Left lung (tissue), 10 donors: ENCODE measurements around the gene SQSTM1. TPM values are rescaled to one million over a fixed set of nuclear protein-coding genes. Genes with fewer than 3 reads are reported as not detected.
A peak's percentile ranks its signal among the peaks of the same experiment; 100 is the strongest.

Experiments
- ATAC-seq: fragments of 200-7000 bp; cut with Tn5 transposase; one replicate; pipeline ENCODE4 v1.9.1; 2020; ENCODE audit warnings: moderate library complexity
- DNase-seq, 4 donors: peaks; one replicate each; pipeline ENCODE4 v3.0.0-alpha.2; 2013 to 2020
- H3K27ac ChIP-seq, 2 donors: fragments of 200-600 bp; sonication (generic) in 1 of 2; one replicate each; pipeline versions ENCODE4 v1.5.0 to v1.8.0; 2020 to 2021
- H3K27me3 ChIP-seq, 2 donors: fragments of 200-600 bp; sonication (generic) in 1 of 2; one replicate each; pipeline versions ENCODE4 v1.5.0 to v1.8.0; 2020 to 2021
- H3K36me3 ChIP-seq, 2 donors: fragments of 200-600 bp; sonication (generic) in 1 of 2; one replicate each; pipeline versions ENCODE4 v1.5.0 to v1.8.0; 2020 to 2021
- H3K4me1 ChIP-seq, 2 donors: fragments of 200-600 bp; one replicate each; pipeline ENCODE4 v1.8.0; 2021
- H3K4me3 ChIP-seq, 2 donors: fragments of 200-600 bp; sonication (generic) in 1 of 2; one replicate each; pipeline versions ENCODE4 v1.5.0 to v1.8.0; 2020 to 2021; ENCODE audit warnings: mild to moderate bottlenecking in 1 of 2
- H3K9me3 ChIP-seq, 2 donors: fragments of 200-600 bp; sonication (generic) in 1 of 2; one replicate each; pipeline versions ENCODE4 v1.5.0 to v1.8.0; 2020 to 2021
- CTCF ChIP-seq, 2 donors: fragments of 200-600 bp; sonication (generic) in 1 of 2; IDR thresholded peaks; one replicate each; pipeline versions ENCODE4 v1.5.0 to v1.8.0; 2021; ENCODE audit warnings: antibody characterized with exemption in 2 of 2
- intact Hi-C, 2 donors: fragments of 100-400 bp; cut with DNase I; formaldehyde crosslinking; loops; one replicate each; pipeline versions ENCODE4 v1.11.2 to v1.14.2; 2022
- polyA plus RNA-seq, 6 donors: library from polyadenylated mRNA; unstranded; fragments of 120-200 nt; gene quantifications; one replicate each; pipeline ENCODE4 v1.2.1, GENCODE V29; 2013; ENCODE audit not compliant: insufficient read length in 6 of 6
- total RNA-seq, 2 donors: library from RNA; stranded (reverse); fragmentation: NEBNext Ultra II Directional; extraction: Animal tissue kit (Norgen Biotek cat#: 25700); gene quantifications; one replicate each; pipeline ENCODE4 v1.2.1, GENCODE V29; 2021
- donor health status: DM: no; HTN: yes; CAD: no.
- donor health status: DM: no; HTN: no; CAD: no.

The SQSTM1 gene
- total and polyA plus RNA-seq, 8 donors = 78.2 to 637 (median 95.6) TPM

GRCh38 chr5:179822444-179822990 is 1.8 kb downstream of the SQSTM1 start:
- peak overlapping the region; percentile 26 to 42 for H3K27ac ChIP-seq
- peaks cover 8 to 56% of the 10 kb centered on the region in 2 donors for H3K36me3 ChIP-seq
- H3K27me3 ChIP-seq = no peaks in the 10 kb centered on the region
- DNase-seq (peak in 1 of 4 donors; percentile 67), ATAC-seq (no peak)
- H3K4me3 ChIP-seq = peak overlapping the region; percentile 96 to 99
- intact Hi-C loops = no loop called here
- no peak for TF ChIP-seq CTCF (IDR thresholded peaks at IDR 0.05)
- H3K9me3 ChIP-seq = no peaks in the 10 kb centered on the region
- H3K4me1 ChIP-seq = peaks cover 40 to 88% of the 10 kb centered on the region in 2 donors

- H3K4me1 ChIP-seq = peaks cover 32 to 79% of the 10 kb centered on the region in 2 donors
- H3K9me3 ChIP-seq = no peaks in the 10 kb centered on the region
- peak overlapping the region in 1 of 2 donors; percentile 96 for H3K4me3 ChIP-seq
- peaks cover 8 to 73% of the 10 kb centered on the region in 2 donors for H3K36me3 ChIP-seq
- intact Hi-C loops = no loop called here
- peak overlapping the region in 1 of 2 donors; percentile 5 for H3K27ac ChIP-seq
- DNase-seq (peak in 2 of 4 donors; percentile 32 to 76), ATAC-seq (no peak)
- TF ChIP-seq CTCF (IDR thresholded peaks at IDR 0.05) = no peak
- no peaks in the 10 kb centered on the region for H3K27me3 ChIP-seq
Measured at GRCh38 chr5:179823937-179824744, 3.4 kb downstream of the SQSTM1 start.

- peaks cover 8 to 78% of the 10 kb centered on the region in 2 donors for H3K36me3 ChIP-seq
- no peak for TF ChIP-seq CTCF (IDR thresholded peaks at IDR 0.05)
- ATAC-seq (no peak), DNase-seq (peak in 1 of 4 donors; percentile 15)
- H3K27ac ChIP-seq = no peak overlapping the region
- H3K4me3 ChIP-seq = peak overlapping the region in 1 of 2 donors; percentile 96
- H3K27me3 ChIP-seq = no peaks in the 10 kb centered on the region
- H3K4me1 ChIP-seq = peaks cover 27 to 73% of the 10 kb centered on the region in 2 donors
- H3K9me3 ChIP-seq = no peaks in the 10 kb centered on the region
- intact Hi-C loops = no loop called here
Measured at GRCh38 chr5:179824745-179825112, 4.0 kb downstream of the SQSTM1 start.

GRCh38 chr5:179825655-179826182 is 5.0 kb downstream of the SQSTM1 start:
- H3K4me3 ChIP-seq = peak overlapping the region in 1 of 2 donors; percentile 6
- H3K4me1 ChIP-seq = peaks cover 20 to 65% of the 10 kb centered on the region in 2 donors
- intact Hi-C loops = no loop called here
- no peaks in the 10 kb centered on the region for H3K27me3 ChIP-seq
- peaks cover 8 to 88% of the 10 kb centered on the region in 2 donors for H3K36me3 ChIP-seq
- H3K27ac ChIP-seq = no peak overlapping the region
- no peaks in the 10 kb centered on the region for H3K9me3 ChIP-seq
- peak in 1 of 4 donors; percentile 50 for DNase-seq
- no peak for ATAC-seq
- TF ChIP-seq CTCF (IDR thresholded peaks at IDR 0.05) = no peak

GRCh38 chr5:179827680-179828079 is 7.0 kb downstream of the SQSTM1 start:
- H3K9me3 ChIP-seq = no peaks in the 10 kb centered on the region
- H3K27me3 ChIP-seq = no peaks in the 10 kb centered on the region
- no peak for TF ChIP-seq CTCF (IDR thresholded peaks at IDR 0.05)
- DNase-seq = peak in 2 of 4 donors; percentile 59 to 78
- ATAC-seq = peak; percentile 58
- H3K27ac ChIP-seq = peak overlapping the region in 1 of 2 donors; percentile 60
- H3K4me1 ChIP-seq = peaks cover 11 to 55% of the 10 kb centered on the region in 2 donors
- H3K36me3 ChIP-seq = peaks cover 11 to 100% of the 10 kb centered on the region in 2 donors
- intact Hi-C loops = no loop called here
- peak overlapping the region in 1 of 2 donors; percentile 4 for H3K4me3 ChIP-seq
